SW480 (cell line): ENCODE results near the gene CYP27A1.

Source experiments
- DNase-seq: peaks from one replicate; pipeline ENCODE4 v3.0.0-alpha.2; 2016; ENCODE audit warnings: low spot score

Gene CYP27A1

GRCh38 chr2:218773881-218774280 lies 8.1 kb upstream of the CYP27A1 start:
- DNase-seq = no peak

GRCh38 chr2:218776488-218776887 lies 5.5 kb upstream of the CYP27A1 start:
- DNase-seq = no peak

- no peak for DNase-seq
Measured at GRCh38 chr2:218777276-218777990, 4.5 kb upstream of the CYP27A1 start.

GRCh38 chr2:218780046-218780445 lies 1.9 kb upstream of the CYP27A1 start:
- no peak for DNase-seq

GRCh38 chr2:218780851-218781690 lies 876 bp upstream of the CYP27A1 start:
- peak; percentile 15 for DNase-seq

GRCh38 chr2:218782528-218782844 lies 539 bp downstream of the CYP27A1 start:
- DNase-seq = no peak

GRCh38 chr2:218783688-218784087 lies 1.7 kb downstream of the CYP27A1 start:
- no peak for DNase-seq

GRCh38 chr2:218785103-218785502 lies 3.2 kb downstream of the CYP27A1 start:
- DNase-seq = peak; percentile 43

GRCh38 chr2:218786133-218786532 lies 4.2 kb downstream of the CYP27A1 start:
- DNase-seq = no peak

GRCh38 chr2:218788529-218789255 lies 6.7 kb downstream of the CYP27A1 start:
- DNase-seq = no peak

- no peak for DNase-seq
Measured at GRCh38 chr2:218792433-218792832, 10.5 kb downstream of the CYP27A1 start.

GRCh38 chr2:218796691-218797090 lies 14.7 kb downstream of the CYP27A1 start:
- no peak for DNase-seq

- DNase-seq = no peak
Measured at GRCh38 chr2:218798767-218799504, 17.0 kb downstream of the CYP27A1 start.

- DNase-seq = no peak
Measured at GRCh38 chr2:218799990-218800389, 18.0 kb downstream of the CYP27A1 start.

GRCh38 chr2:218802386-218802994 lies 20.5 kb downstream of the CYP27A1 start:
- DNase-seq = no peak

GRCh38 chr2:218804817-218805216 lies 22.9 kb downstream of the CYP27A1 start:
- DNase-seq = peak; percentile 11

GRCh38 chr2:218805627-218806026 lies 23.7 kb downstream of the CYP27A1 start:
- DNase-seq = peak; percentile 55

GRCh38 chr2:218806346-218806978 lies 24.5 kb downstream of the CYP27A1 start:
- DNase-seq = peak; percentile 96

- no peak for DNase-seq
Measured at GRCh38 chr2:218807626-218808025, 25.7 kb downstream of the CYP27A1 start.

GRCh38 chr2:218809515-218809914 lies 27.6 kb downstream of the CYP27A1 start:
- DNase-seq = no peak

GRCh38 chr2:218810256-218810655 lies 28.3 kb downstream of the CYP27A1 start:
- DNase-seq = no peak
